IPS DF 6.9 (cell line): ENCODE data around the gene NOP9.

ENCODE experiments used
- DNase-seq: peaks from one replicate; pipeline ENCODE4 v3.0.0-alpha.2; 2013; ENCODE audit warnings: low read depth, low spot score
- H3K27ac ChIP-seq: one replicate; pipeline ENCODE4 v1.5.1; 2013; ENCODE audit warnings: low read length, control low read depth
- H3K27me3 ChIP-seq: 2 replicates; pipeline ENCODE4 v1.6.1; 2013; ENCODE audit warnings: mild to moderate bottlenecking, low read length; ENCODE audit not compliant: control insufficient read depth, insufficient read depth
- H3K36me3 ChIP-seq: 2 replicates; pipeline ENCODE4 v1.6.1; 2013; ENCODE audit warnings: low read length; ENCODE audit not compliant: control insufficient read depth, insufficient read depth
- H3K4me1 ChIP-seq: 2 replicates; pipeline ENCODE4 v1.6.1; 2013; ENCODE audit warnings: low read length; ENCODE audit not compliant: control insufficient read depth, insufficient read depth
- H3K4me3 ChIP-seq: 2 replicates; pipeline ENCODE4 v1.5.1; 2013; ENCODE audit warnings: mild to moderate bottlenecking, low read length
- H3K9me3 ChIP-seq: 2 replicates; pipeline ENCODE4 v1.6.1; 2013; ENCODE audit warnings: low read length, inconsistent platforms; ENCODE audit not compliant: control insufficient read depth, insufficient read depth
- WGBS: extraction: QIAGEN DNeasy Blood & Tissue Kit; methylation state at CpG from one replicate; pipeline ENCODE4 v1.1.7; 2013; ENCODE audit warnings: mixed read lengths, missing lambda C conversion rate; ENCODE audit not compliant: insufficient read length, insufficient coverage; 5-methylcytosine and 5-hydroxymethylcytosine counted together

The NOP9 gene

GRCh38 chr14:24273422-24273998 is 26.1 kb upstream of the NOP9 start:
- Histone ChIP-seq H3K9me3 (no peaks in the 10 kb centered on the region), H3K4me3 (no peak overlapping the region), H3K4me1 (no peaks in the 10 kb centered on the region), H3K27ac (no peak overlapping the region), H3K27me3 (no peaks in the 10 kb centered on the region), H3K36me3 (no peaks in the 10 kb centered on the region; the same call in 1 of the 2 replicates)
- DNase-seq: no peak
- WGBS: no CpG with 5 or more reads among the region's 3 CpGs

- Histone ChIP-seq H3K27me3 (no peaks in the 10 kb centered on the region), H3K9me3 (no peaks in the 10 kb centered on the region), H3K4me3 (no peak overlapping the region), H3K27ac (no peak overlapping the region), H3K4me1 (no peaks in the 10 kb centered on the region), H3K36me3 (no peaks in the 10 kb centered on the region; the same call in 1 of the 2 replicates)
- no CpG with 5 or more reads among the region's 3 CpGs for WGBS
- no peak for DNase-seq
These were observed 25.5 kb upstream of the NOP9 start for GRCh38 chr14:24274101-24274543.

- Histone ChIP-seq H3K36me3 (no peaks in the 10 kb centered on the region; the same call in 1 of the 2 replicates), H3K4me3 (no peak overlapping the region), H3K9me3 (no peaks in the 10 kb centered on the region), H3K27ac (no peak overlapping the region), H3K27me3 (no peaks in the 10 kb centered on the region), H3K4me1 (no peaks in the 10 kb centered on the region)
- DNase-seq: no peak
- no CpG with 5 or more reads among the region's 6 CpGs for WGBS
These were observed 22.6 kb upstream of the NOP9 start for GRCh38 chr14:24277071-24277470.

- H3K4me1 ChIP-seq: no peaks in the 10 kb centered on the region
- no peaks in the 10 kb centered on the region for H3K9me3 ChIP-seq
- H3K27ac ChIP-seq: no peak overlapping the region
- no peak for DNase-seq
- no peaks in the 10 kb centered on the region; the same call in 1 of the 2 replicates for H3K36me3 ChIP-seq
- no peak overlapping the region for H3K4me3 ChIP-seq
- H3K27me3 ChIP-seq: no peaks in the 10 kb centered on the region
- no CpG with 5 or more reads among the region's 11 CpGs for WGBS
These were observed 21.9 kb upstream of the NOP9 start for GRCh38 chr14:24277606-24278321.

GRCh38 chr14:24278424-24278823 is 21.2 kb upstream of the NOP9 start:
- Histone ChIP-seq H3K27me3 (no peaks in the 10 kb centered on the region), H3K27ac (no peak overlapping the region), H3K36me3 (no peaks in the 10 kb centered on the region; the same call in 1 of the 2 replicates), H3K4me3 (no peak overlapping the region), H3K9me3 (no peaks in the 10 kb centered on the region), H3K4me1 (no peaks in the 10 kb centered on the region)
- no peak for DNase-seq
- 100% methylated on average over 2 of the region's 5 CpGs for WGBS

- Histone ChIP-seq H3K27ac (no peak overlapping the region), H3K36me3 (no peaks in the 10 kb centered on the region; the same call in 1 of the 2 replicates), H3K9me3 (no peaks in the 10 kb centered on the region), H3K27me3 (no peaks in the 10 kb centered on the region), H3K4me1 (no peaks in the 10 kb centered on the region), H3K4me3 (no peak overlapping the region)
- no CpG with 5 or more reads among the region's 11 CpGs for WGBS
- DNase-seq: no peak
These were observed 20.1 kb upstream of the NOP9 start for GRCh38 chr14:24279301-24280186.

GRCh38 chr14:24280797-24281460 is 18.7 kb upstream of the NOP9 start:
- no peak overlapping the region for H3K27ac ChIP-seq

GRCh38 chr14:24281636-24282035 is 18.0 kb upstream of the NOP9 start:
- no peaks in the 10 kb centered on the region for H3K27me3 ChIP-seq
- no CpG with 5 or more reads among the region's 7 CpGs for WGBS
- no peaks in the 10 kb centered on the region for H3K4me1 ChIP-seq
- H3K27ac ChIP-seq: no peak overlapping the region
- DNase-seq: no peak
- no peaks in the 10 kb centered on the region; the same call in 1 of the 2 replicates for H3K36me3 ChIP-seq
- no peaks in the 10 kb centered on the region for H3K9me3 ChIP-seq
- H3K4me3 ChIP-seq: no peak overlapping the region

More at GRCh38 chr14:24280797-24281460, 18.7 kb upstream of the NOP9 start:
- H3K36me3 ChIP-seq: no peaks in the 10 kb centered on the region; the same call in 1 of the 2 replicates
- DNase-seq: no peak
- WGBS: no CpG with 5 or more reads among the region's 6 CpGs
- no peak overlapping the region for H3K4me3 ChIP-seq
- no peaks in the 10 kb centered on the region for H3K9me3 ChIP-seq
- no peaks in the 10 kb centered on the region for H3K4me1 ChIP-seq
- no peaks in the 10 kb centered on the region for H3K27me3 ChIP-seq

- no peak overlapping the region for H3K4me3 ChIP-seq
- H3K27ac ChIP-seq: no peak overlapping the region
- no peaks in the 10 kb centered on the region for H3K36me3 ChIP-seq
- no peaks in the 10 kb centered on the region for H3K4me1 ChIP-seq
- H3K9me3 ChIP-seq: no peaks in the 10 kb centered on the region
- DNase-seq: no peak
- WGBS: no CpG with 5 or more reads among the region's 3 CpGs
- no peaks in the 10 kb centered on the region for H3K27me3 ChIP-seq
These were observed 16.9 kb upstream of the NOP9 start for GRCh38 chr14:24282736-24283135.
